AG09309 (cell line): ENCODE results near the gene GPSM1.

Experiments used
- DNase-seq: peaks from one replicate; pipeline ENCODE4 v3.0.0-alpha.2; 2010; ENCODE audit warnings: low read depth
- H3K4me3 ChIP-seq: 2 replicates; pipeline ENCODE4 v1.5.1; 2011; ENCODE audit warnings: mild to moderate bottlenecking, low read depth, low read length, moderate library complexity; ENCODE audit not compliant: control insufficient read depth
- TF ChIP-seq, protein P1 (sequence below): IDR thresholded peaks from 2 replicates; pipeline ENCODE4 v1.5.1; 2011; ENCODE audit warnings: mild to moderate bottlenecking, low read depth, low read length, inconsistent platforms; ENCODE audit not compliant: insufficient read depth, control insufficient read depth; ENCODE audit errors: missing control alignments

The GPSM1 gene

GRCh38 chr9:136333486-136333885, 6.1 kb downstream of the GPSM1 start:
- TF ChIP-seq, protein P1, sequence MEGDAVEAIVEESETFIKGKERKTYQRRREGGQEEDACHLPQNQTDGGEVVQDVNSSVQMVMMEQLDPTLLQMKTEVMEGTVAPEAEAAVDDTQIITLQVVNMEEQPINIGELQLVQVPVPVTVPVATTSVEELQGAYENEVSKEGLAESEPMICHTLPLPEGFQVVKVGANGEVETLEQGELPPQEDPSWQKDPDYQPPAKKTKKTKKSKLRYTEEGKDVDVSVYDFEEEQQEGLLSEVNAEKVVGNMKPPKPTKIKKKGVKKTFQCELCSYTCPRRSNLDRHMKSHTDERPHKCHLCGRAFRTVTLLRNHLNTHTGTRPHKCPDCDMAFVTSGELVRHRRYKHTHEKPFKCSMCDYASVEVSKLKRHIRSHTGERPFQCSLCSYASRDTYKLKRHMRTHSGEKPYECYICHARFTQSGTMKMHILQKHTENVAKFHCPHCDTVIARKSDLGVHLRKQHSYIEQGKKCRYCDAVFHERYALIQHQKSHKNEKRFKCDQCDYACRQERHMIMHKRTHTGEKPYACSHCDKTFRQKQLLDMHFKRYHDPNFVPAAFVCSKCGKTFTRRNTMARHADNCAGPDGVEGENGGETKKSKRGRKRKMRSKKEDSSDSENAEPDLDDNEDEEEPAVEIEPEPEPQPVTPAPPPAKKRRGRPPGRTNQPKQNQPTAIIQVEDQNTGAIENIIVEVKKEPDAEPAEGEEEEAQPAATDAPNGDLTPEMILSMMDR: no peak
- H3K4me3 ChIP-seq: no peak overlapping the region
- DNase-seq: no peak

DNA sequence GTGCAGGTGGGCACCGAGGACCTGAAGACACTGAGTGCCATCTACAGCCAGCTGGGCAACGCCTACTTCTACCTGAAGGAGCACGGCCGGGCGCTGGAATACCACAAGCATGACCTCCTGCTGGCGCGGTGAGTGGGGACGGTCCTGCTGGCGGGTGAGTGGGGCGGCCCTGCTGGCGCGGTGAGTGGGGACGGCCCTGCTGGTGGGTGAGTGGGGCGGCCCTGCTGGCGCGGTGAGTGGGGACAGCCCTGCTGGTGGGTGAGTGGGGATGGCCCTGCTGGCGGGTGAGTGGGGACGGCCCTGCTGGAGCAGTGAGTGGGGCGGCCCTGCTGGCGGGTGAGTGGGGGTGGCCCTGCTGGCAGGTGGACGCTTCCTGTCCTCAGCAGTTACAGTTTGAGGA, 7.2 kb downstream of the GPSM1 start:
- TF ChIP-seq, protein P1: no peak
- no peak for DNase-seq
- no peak overlapping the region for H3K4me3 ChIP-seq

DNA sequence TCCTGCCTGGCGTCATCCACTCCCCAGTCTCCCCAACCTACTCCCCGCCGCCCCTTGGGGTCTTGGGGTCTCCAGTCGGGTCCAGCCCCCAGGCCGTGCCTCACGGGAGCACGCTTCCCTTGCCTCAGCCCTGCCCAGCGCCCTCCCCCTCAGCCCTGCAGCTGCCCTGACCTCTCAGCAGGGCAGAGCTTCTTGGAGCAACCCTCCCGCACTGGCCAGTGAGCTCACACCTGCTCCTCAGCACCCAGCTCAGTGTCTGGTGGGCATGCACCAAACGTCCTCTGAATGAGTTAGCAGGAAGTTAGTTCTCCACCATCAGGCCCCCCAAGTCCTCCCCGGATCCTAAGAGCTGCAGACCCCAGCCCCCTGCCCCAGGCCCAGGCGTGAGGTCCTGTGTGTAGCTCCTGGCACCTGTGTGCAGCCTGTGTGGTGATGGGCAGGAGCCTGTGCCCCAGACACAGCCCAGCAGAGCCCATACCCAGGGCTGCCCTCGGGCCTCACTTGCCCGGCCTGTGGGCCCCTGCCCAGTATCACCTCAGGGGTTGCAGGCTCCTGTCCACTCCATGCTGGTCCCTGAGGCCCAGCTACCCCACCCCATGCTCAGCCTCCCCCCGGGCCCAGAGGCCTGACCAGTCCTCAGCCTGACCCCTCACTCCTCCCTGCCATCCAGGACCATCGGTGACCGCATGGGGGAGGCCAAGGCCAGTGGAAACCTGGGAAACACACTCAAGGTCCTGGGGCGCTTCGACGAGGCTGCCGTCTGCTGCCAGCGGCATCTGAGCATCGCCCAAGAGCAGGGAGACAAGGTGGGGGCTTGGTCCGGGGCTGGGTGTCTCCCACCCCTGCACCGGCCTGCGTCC, 8.2 kb downstream of the GPSM1 start:
- TF ChIP-seq, protein P1: no peak
- DNase-seq: no peak
- H3K4me3 ChIP-seq: no peak overlapping the region

GRCh38 chr9:136336156-136336870, 9.0 kb downstream of the GPSM1 start:
- no peak for DNase-seq
- TF ChIP-seq, protein P1: no peak
- H3K4me3 ChIP-seq: no peak overlapping the region

DNA sequence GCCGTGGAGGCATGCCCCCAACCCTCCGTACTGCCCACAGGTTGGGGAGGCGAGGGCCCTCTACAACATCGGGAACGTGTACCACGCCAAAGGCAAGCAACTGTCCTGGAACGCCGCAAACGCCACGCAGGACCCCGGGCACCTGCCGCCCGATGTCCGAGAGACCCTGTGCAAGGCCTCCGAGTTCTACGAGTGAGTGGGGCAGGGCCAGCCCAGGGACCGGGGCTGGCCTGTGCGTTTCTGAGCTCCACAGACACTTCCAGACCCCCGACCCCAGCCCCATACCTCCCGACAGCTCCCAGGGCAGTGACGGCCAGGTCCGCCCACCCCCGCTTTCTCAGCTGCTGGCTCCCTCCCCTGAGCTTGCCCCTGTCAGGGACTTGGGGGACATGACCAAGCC, 9.5 kb downstream of the GPSM1 start:
- TF ChIP-seq, protein P1: no peak
- no peak for DNase-seq
- H3K4me3 ChIP-seq: no peak overlapping the region

DNA sequence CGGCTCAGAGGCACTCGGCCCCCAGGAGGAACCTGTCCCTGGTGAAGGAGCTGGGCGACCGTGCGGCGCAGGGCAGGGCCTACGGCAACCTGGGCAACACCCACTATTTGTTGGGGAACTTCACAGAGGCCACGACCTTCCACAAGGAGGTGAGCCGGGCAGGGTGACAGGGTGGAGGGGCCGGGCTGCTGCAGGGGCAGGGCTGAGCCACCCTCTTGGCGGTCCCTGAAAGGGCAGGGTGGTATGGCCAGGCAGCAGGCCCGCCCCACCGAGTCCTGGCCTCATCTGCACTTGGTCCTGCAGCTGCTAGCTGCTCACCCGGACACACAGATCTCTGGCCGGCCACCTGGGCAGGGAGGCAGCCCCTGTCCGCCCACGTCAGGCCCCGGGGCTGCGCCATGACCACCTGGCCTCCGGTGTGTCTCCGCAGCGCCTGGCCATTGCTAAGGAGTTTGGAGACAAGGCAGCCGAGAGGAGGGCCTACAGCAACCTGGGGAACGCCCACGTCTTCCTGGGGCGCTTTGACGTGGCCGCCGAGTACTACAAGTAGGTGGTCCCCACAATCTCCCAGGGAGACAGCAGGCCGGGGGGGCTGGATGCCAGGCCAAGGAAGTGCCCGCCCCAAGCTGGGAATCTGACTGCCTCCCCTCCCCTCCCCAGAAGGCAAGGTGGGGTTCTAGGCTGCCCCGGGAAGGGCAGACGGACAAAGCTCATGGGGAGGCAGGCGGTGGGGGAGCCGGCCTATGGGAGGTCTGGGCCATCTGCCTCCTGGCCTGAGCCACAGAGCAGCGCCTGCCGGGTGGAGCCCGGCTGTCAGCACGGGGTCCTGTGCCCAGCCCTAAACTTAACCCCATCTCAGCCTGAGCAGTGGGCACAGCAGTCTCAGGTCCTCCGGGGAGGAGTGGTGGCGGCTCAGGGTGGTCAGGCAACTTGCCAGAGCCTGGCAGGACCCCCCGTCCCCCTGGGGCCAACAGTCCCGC, 10.4 kb downstream of the GPSM1 start:
- no peak for DNase-seq
- H3K4me3 ChIP-seq: no peak overlapping the region
- TF ChIP-seq, protein P1: no peak
